Globus pallidus (tissue), 1 donor: ENCODE data around the gene WDR45B.
A peak's percentile ranks its signal among the peaks of the same experiment; 100 is the strongest.

Experiments used
- DNase-seq: peaks from one replicate; pipeline ENCODE4 v3.0.0-alpha.2; 2015; ENCODE audit warnings: low spot score

The WDR45B gene

DNA sequence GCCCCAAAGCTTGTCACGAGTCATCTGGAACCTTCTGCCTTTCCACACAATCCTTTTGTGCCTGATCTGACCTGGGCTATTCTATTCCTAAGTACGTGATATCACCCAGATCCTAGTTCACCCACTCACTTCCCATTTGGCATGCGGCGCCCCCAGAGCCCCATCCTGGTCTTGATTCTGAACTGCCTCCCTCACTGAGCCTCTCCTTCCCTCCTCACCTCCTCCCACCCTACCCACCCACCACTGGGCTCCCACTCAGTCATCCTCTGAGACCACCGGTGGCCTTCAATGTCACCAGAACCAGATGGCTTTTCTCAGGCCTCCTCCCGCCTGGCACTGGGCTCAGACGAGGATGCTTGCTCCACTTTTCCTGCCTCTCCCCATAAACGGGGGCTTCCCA is 18.5 kb downstream of the WDR45B start:
- DNase-seq = no peak

- no peak for DNase-seq
Observed at GRCh38 chr17:82627405-82627804, 20.8 kb downstream of the WDR45B start.

DNA sequence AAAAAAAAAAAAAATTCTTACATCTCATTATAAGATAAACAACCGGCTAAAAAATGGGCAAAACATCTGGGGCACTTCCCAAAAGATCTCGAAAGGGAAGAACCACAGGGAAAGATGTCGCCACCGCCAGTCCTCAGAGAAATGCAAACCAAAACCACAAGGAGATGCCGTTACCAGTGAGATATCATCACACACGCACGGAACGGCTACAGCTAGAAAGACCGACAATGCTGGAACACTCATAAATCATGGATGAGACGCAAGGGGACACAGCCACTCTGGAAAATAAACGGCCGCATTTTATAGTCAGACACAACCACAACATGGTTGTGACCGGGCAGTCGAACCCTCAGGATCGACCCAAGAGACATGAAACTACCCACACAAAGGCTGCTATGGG is 24.5 kb downstream of the WDR45B start:
- DNase-seq = no peak

DNA sequence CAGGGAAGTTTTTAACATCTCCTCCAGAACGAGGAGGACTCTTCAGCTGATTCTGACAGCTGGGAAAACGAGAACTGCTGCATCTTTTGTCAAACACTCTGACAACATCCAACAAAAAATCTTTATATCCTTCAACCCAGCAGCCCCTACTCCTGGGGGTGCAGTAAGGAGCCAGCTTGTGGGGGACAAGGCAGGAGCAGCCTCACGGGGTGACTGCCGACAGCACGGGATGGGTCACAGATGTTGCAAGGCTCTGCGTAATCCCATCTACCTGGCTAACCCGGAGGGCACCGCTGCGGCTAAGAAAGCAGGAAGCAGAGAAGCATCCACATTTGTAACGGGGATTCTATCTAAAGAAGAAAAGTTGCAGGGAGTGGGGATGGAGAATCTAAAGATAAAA is 28.6 kb downstream of the WDR45B start:
- DNase-seq = no peak

DNA sequence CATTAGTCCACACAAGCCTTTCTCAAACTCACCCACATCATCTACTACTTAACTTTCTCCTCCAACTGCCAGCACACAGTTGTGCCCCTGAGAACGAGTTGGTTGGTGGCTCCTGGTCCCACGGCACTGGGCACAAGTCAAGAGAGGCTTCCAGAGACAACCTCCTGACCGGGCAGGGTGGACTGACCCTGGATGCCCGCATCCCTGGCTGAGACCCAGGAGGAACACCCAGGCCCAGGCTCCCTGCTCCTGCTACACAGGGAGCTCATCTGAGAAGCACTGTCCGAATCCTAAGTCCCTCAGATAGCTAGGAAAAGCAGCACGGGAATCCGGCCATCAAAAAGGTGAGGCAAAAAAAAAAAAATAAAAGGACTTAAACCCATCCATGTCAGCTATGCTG is 29.0 kb downstream of the WDR45B start:
- DNase-seq = no peak

DNA sequence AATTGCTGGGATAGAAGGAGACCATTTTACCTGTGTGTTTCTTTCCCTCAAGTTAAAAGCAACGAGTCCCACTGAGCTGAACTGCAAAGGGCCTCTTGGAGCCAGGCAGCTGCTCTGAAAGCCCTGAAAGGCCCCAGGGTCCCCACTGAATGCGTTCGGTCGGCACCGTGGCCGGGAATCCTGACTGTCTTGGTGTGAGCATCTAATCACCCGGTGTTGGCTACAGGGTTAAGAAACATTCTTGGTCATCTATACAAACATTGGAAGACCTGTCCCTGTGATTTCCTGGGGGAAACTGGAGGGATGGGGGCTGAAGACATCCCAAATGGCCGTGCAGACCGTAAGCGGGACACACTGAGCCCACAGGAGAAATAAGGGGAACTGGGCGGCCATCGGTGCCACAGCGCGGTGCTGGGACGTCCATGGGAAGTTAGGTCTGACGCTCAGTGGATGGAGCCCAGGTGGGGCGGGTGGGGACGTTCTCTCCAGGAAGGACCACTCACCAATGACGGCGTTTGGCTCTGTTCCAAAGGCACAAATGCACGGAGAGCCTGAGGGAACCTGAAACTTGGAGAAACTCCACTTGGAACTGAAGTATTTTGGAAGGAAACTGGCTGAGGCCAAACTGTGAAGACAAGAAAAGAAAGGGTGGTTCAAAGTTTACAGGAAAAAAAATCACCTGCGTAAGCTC is 32.1 kb downstream of the WDR45B start:
- DNase-seq = no peak

GRCh38 chr17:82615084-82616020 is 32.9 kb downstream of the WDR45B start:
- DNase-seq = no peak

DNA sequence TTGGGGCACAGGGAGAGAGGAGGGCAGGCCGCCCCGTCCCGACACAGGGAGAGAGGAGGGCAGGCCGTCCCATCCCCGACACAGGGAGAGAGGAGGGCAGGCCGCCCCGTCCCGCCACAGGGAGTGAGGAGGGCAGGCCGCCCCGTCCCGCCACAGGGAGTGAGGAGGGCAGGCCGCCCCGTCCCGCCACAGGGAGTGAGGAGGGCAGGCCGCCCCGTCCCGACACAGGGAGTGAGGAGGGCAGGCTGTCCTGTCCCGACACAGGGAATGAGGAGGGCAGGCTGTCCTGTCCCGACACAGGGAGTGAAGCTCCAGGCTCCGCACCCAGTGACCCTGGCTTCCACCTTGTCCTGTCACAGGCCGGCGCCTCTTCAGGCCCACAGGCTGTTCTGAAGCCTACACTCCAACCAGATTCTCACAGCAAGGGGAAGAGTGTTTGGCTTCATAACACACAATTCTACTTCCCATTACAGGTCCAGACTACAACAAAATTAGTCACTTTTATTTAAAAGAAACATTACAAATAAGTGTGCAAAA is 34.1 kb downstream of the WDR45B start:
- DNase-seq = no peak

DNA sequence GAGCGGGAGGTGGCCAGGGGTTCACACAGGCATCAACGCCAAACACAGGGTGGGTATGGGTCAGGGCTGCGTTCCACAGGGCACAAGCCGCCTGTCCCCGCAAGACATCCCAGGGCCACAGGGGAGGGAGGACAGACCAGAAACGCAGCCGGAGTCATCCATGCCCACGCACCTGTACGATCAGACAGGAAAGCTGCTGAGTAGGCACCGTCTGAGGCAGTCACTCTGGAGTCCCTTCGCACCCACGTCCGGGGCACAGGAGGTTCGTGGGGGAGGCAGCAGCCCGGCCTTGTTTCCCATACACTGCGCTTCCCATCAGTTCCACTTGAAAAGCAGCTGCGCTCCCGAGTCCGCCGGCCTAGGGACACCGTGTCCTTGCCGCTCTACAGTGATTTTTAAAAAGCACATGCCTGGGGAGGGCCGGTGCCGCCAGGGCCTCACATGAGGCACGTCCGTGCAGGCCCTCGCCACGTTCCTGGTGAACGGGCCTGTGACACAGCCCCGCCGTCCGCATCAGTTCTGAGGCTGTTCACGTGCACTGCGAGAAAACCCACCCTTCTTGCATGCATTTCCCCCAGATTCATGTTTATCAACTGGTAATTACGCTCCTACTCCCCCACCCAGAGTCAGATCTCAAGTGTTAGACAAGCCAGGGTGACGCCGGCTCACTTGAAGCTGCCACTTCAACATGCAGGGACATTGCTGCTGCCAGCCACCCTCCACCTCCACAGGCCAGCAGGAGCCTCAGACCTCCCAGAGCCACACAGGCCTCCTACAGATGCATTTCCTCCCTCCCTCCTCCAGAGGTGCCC is 34.8 kb downstream of the WDR45B start:
- no peak for DNase-seq

- no peak for DNase-seq
Observed at GRCh38 chr17:82611140-82612058, 36.8 kb downstream of the WDR45B start.

GRCh38 chr17:82609655-82610054 is 38.6 kb downstream of the WDR45B start:
- DNase-seq = no peak

DNA sequence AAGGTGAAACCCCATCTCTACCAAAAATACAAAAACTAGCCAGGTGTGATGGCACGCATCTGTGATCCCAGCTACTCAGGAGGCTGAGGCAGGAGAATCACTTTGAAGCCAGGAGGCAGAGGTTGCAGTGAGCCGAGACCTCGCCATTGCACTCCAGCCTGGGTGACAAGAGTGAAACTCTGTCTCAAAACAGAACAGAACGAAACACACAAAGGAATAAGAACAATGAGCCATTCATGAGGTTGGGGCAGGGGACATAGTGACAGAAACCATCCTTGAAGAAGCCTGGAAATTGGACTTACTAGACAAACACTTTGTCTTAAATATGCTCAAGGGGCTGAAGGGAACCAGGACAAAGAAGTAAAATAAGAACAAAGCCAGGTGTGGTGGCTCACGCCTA is 39.4 kb downstream of the WDR45B start:
- peak; percentile 65 for DNase-seq

GRCh38 chr17:82605939-82606600 is 42.2 kb downstream of the WDR45B start:
- DNase-seq = no peak

- no peak for DNase-seq
Observed at GRCh38 chr17:82604532-82604931, 43.7 kb downstream of the WDR45B start.

DNA sequence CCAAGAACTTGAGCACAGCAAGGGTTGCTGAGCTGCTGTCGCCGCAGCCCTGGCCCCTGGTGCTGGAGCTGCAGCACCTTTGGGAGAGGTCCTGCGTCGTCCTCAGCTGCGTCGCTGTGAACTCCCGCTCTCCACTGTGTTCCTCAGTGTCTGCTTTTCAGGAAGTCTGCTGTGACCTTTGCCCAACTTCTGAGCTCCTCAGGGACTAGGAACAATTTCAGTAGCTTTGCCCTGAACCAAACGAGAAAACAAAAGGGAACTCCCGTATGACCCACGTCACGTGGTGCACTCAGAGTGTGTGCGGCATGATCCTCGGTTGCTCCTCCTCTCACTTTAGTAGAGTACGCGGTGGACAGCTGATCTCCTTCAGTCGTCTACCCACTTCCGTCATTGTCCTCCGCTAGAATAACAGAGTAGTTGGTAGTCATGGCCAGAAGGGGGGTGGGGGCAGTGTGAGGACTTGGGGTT is 44.2 kb downstream of the WDR45B start:
- peak; percentile 75 for DNase-seq

DNA sequence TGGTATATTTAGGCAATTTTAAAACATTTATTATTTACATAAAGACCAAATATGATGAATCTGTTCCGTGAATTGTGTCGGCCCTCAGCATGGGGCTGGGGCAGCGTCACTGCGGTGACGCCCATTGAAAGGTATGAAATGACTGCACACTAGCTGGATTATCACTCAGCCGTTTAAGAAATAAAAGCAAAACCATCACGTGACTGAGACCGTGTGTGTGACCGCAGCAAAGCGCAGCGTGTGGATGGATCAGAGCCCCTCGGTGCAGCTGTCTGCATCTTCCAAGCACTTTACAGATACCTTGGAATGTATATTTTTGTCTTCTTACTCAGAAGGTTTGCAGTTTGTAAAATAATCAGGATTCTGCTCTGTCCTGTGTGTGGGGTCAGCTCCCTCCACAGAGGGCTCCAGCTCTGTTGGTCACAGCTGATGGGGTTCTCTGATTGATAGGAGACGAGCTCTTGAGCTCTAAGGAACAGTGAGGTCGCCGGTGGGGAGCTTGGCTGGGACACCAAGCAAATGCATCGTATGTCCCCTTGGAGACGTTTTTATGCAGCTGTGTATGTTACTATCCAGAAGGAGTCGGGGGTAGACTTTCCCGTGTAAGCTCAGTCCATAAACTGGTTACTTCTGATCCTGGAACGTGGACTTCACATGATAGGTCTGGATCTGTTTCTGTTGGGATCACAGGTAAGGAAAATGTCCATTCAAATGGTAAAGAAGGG is 45.1 kb downstream of the WDR45B start:
- DNase-seq = no peak

- DNase-seq = no peak
Observed at GRCh38 chr17:82602487-82602886, 45.8 kb downstream of the WDR45B start.

GRCh38 chr17:82601447-82602000 is 46.7 kb downstream of the WDR45B start:
- no peak for DNase-seq

GRCh38 chr17:82600731-82601446 is 47.4 kb downstream of the WDR45B start:
- no peak for DNase-seq
